HPDE6-E6E7 (cell line): ENCODE data around the gene CCDC12.
A peak's percentile ranks its signal among the peaks of the same experiment; 100 is the strongest.
"Not testable (repeated sequence)": the region's sequence is repeated elsewhere in the genome, so short reads cannot be mapped to it uniquely, and the experiment has no call there.

ENCODE experiments used
- DNase-seq: peaks from one replicate; pipeline ENCODE4 v3.0.0; 2011; ENCODE audit warnings: missing footprints; ENCODE audit errors: extremely low spot score

The CCDC12 gene

DNA sequence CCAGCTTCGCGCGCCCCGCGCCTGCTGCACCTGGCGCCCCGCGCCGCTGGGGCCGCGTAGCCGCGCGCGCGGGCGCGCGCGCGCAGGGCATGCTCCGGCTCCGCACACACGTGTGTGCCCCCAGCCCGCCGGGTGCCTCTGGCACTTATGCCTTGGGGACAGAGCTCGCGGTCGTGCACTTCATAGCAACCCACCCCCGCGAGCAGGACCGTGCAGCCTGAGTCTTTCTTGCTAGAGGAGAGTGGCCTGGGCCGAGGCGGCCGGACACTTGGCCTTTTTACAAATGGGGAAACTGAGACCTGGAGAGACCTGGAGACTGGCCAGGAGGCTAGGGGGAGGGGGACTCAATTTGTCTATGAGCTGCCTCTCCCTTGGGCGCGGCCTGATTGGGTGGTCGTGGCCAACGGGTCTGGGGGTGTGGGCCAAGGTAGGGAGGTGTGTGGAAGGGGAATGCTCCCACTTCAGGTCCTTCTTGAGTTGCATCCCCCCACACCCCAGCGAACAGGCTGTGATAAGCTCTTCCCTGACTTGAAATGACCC is 3.5 kb upstream of the CCDC12 start:
- no peak for DNase-seq

DNA sequence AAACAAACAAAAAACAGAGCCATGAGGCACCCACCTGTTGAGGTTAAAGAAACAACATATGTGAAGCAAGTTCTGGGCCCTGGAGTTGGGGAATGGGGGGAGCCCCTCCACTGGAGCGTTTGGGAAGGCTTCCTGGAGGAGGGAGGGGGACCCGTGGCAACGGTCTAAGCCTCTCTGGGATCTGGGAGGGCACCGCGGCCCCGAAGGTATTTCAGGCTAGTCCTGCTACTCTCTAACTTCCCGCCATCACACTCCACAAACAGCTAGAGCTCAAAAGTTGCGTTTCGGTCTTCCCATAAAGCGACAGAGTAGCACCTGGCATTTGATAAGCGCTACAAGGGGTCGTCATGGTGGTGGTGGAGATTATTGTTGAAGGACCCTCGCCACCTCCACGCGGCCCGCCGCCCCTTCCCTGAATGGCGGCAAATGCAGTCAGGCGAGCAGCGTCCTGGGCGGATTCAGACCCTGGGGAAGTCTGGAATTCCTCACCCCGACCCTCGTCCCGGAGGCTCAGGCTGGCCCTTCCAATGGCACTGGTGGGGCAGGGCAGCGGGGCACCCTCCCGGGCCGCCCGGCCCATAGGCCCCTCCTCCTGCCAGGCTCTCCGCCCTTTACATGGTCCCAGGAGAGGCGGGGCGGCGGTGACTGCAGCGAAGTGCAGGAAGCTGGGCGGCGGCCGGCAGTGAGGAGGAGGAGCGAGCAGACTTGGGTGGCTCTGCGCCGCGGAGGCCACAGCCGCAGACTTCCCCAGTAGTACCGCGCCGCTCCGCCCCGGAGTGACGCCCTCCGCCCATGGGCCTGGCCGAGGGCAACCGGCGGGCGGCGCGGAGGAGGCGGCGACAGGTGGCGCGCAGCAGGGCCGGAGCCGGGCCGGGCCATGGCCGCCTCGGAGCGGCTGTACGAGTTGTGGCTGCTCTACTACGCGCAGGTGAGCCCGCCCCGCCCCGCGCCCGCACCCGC is 2.7 kb upstream of the CCDC12 start, which contains the start of gene NBEAL2:
TSS of gene NBEAL2 (plus strand) at position 682 of the 960 bp plus-strand sequence. CDS start at position 878, 196 bp downstream.
- DNase-seq: peak; percentile 38

DNA sequence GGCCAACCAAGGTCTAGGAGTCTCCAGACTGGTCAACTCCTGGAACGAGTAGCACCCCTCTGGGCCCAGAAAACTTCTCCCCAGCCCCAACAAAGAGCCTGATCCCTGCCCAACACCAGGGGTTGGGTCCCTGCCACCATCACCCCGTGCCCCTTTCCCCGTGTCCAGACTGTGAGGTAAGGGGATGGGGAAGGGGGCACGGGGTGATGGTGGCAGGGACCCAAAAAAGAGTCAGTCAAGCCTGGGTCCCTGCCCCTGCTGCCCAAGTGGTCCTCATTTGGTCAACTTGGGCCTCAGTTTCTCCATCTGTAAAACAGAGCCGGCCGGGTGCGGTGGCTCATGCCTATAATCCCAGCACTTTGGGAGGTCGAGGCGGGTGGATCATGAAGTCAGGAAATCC is 1.8 kb upstream of the CCDC12 start:
- DNase-seq: no peak

DNA sequence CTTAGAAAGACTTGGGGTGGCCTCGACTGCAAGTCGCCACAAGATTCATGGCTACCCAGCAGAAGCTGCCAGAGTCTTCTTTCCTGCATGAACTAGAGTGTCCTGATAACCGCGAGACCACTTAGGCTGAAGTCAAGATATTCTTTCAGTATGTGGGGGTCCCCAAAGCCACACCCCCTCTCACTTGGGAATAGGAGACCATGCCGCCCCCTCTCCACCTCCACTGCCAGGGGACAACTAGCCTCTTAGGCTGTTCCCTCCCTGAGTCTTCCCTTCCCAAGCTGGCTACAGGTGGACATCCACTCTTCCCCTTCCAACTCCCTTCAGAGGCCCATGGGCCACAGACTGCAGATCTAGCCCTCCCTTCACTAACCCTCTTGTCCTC is 1.3 kb upstream of the CCDC12 start:
- no peak for DNase-seq

DNA sequence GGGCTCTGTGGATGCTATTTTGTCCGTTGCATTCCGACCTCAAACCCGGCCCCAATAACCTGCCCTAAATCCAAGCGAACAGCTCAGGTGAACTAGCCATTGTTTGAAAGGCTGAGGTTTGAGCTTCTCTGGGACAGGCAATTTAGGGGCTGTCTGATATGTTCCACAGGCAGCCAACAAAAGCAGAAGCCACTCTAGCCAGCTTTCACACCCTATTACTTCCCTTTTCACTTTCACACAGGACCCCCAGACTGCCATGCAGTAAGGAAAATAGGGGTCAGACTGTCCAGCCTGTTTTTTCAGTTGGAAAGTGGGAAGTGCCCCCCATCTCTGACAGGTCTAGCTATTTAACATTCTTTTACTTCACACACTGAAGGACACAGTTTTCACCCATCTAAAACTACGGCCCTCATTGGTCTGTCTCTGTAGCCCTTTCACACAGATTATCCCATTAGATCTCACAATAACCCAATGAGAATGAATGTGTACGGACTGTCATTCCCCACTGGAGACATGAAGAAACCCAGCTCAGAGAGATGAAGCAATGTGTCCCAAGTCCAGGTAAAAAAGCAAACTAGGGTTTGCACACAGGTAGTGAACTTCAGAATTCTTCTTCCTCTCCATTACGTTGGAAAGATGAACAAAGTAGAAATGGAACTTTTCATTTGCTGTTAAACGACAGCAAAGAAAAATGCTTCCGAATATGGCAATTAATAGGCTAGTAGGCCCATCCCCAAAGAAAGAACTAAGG is 1.9 kb downstream of the CCDC12 start:
- no peak for DNase-seq

DNA sequence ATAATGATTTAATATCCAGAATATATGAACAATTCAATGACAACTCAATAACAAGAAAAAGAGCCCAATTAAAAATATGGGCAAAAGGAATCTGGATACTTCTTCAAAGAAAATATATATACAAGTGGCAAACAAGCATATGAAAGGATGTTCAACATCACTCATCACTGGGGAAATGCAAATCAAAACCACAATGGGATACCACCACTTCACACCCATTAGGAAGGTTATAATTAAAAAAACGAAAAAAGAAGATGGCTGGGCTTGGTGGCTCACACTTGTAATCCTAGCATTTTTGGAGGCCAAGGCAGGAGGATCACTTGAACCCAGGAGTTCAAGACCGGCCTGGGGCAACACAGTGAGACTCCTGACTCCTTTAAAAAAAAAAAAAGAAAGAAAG is 4.1 kb downstream of the CCDC12 start:
- DNase-seq: no peak

DNA sequence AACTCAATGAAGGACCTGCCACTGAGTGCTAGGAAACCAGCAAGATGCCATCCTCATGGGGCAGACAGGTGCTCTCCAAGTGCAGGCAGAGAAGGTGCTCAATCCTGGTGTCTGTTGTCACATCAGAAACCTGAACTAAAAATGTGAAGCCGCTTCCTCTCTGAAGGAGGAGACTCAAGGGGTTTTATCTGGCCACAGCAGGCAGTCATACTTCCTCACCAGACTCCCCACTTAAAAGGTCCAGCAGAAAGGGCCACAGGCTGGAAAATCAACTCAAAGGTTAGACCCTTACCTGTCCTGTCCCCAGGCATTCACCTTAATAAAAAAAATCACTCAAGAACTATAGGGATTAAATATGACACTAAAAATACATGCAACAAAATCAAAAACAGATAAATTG is 4.8 kb downstream of the CCDC12 start:
- no peak for DNase-seq

DNA sequence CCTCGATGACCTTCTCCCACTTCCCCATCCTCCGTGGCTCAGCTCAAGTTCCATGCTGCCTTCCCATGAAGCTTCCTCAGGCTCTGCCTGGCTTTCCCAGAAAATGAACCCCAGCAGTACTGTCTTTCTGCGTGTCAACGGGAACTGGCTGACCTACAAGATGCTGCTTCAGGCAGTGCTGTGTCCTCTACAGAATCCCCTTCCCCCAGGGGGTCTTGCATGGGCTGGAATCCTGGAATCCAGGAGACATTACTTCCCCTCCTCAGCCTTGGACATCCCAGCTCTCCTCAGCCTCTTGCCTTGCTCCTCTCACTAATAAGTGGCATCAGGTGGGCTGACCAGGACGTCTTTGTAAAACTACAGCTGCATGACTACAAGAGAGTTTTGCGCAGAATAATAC is 5.4 kb downstream of the CCDC12 start:
- DNase-seq: no peak

DNA sequence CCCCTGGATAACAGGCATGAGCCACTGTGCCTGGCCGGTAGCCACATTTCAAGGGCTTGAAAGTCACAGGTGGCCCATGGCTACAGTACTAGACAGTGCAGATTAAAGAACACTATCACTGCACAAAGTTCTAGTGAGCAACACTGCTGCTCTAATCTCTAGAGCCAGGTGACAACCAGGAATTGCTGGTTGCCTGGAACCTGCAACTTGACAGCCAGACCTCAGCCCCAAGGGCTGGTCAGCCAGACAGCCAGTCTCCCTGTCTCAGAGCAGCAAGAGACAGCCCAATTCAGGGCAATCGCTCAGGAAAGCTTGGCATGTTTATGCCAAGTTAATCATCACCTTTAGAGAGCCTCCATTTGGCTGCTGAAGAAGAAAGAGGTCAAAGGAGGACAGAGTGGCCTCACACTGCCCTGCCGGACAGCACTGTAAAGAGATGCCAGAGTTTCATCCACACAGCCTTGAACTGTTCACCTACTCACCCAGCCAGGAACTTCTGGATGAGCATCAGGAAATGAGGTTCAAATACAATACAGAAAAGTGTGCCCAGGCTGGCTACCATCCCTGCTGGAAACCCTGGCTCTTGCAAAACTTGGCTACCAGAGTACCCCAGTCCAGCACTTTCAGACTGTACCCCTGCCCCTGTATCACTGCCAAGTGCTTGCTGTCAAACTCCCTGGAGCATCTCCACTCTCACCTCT is 6.0 kb downstream of the CCDC12 start:
- no peak for DNase-seq

DNA sequence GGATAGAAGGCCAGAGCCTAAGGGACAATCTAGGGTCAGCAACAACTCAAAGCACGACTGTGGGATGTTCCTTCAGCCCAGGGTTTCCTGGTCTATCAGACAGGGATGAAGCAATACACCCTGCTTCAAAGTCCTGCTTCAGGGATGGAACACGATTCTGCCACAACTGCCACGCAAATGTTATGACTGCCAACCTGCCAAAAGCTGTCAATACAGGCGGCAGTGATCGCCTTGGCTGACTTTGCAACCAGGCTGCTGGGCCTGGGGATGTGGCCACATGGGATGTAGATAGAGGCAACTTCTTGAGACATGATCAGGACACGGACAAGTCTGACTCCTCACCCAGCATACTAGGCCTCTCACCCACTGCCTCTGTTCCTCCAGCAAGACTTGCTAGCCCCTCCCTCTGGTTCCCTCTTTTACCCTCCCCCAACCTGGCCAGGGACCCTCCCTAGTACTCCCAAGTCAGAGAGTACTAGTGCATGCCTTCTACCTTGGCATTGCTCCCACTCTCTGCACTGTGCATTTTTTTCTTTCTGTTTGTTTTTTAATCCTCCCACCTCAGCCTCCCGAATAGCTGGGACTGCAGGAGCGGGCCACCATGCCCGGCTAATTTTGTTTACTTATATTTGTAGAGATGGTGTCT is 7.6 kb downstream of the CCDC12 start:
- no peak for DNase-seq

DNA sequence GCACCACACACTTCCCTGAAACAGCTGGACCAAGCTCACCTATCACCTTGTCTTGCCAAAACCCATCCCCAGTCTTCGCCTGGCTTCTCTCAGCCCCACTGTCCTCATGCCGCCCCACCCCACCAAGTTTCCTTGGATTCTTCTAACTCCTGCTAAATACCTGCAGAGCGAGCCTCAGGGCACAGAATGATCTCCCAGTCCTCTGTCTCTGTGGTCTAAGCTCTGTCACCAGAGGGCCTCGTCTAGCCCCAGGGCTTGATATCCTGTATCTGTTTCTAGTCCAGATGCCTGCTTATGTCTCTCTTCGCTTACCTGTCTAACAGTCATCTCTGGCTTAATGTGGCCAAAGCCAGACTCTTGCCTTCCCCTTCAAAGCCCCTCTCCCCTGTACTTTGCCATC is 9.7 kb downstream of the CCDC12 start:
- DNase-seq: no peak

DNA sequence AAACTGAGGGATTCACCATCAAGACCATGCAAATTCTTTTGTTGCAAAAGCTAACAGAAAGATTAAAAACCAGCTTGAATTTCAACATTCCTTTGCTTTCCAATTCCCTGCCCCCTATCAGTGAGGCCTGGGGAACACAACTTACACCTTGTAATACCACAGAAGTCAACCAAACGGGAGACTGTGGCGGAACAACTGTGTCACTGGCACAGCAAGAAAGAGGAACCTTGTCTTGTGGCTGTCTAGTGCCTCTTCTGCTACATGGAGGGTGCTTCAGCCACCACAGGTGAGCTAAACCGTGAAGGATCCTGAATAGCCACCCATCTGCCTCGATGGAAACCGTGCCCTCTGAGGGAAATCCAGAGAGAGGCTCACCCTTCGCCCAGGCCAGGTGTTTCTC is 11.4 kb downstream of the CCDC12 start:
- DNase-seq: no peak

DNA sequence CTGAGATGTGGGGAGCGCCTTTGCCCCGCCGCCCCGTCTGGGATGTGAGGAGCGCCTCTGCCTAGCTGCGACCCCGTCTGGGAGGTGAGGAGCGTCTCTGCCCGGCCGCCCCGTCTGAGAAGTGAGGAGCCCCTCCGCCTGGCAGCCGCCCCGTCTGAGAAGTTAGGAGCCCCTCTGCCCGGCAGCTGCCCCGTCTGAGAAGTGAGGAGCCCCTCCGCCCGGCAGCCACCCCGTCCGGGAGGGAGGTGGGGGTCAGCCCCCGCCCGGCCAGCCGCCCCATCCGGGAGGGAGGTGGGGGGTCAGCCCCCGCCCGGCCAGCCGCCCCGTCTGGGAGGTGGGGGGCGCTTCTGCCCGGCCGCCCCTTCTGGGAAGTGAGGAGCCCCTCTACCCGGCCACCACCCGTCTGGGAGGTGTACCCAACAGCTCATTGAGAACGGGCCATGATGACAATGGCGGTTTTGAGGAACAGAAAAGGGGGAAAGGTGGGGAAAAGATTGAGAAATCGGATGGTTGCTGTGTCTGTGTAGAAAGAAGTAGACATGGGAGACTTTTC is 12.4 kb downstream of the CCDC12 start:
- not testable (repeated sequence) for DNase-seq

DNA sequence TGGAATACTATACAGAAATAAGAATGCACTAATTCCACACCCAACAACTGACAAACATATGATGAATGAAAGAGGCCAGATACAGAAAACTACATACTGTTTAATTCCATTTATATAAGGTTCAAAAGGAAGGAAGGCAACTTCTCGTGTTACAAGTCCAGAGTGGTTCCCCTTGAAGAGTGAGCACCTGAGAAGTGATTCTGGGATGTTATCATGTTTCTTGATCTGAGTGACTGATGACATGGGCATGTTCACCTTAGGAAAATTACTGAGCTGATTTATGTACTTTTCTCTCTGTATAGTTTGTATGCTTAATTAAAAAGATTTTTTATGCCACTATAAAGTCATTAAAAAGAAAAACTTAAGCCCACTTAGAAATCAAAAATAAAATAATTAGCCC is 13.6 kb downstream of the CCDC12 start:
- no peak for DNase-seq

DNA sequence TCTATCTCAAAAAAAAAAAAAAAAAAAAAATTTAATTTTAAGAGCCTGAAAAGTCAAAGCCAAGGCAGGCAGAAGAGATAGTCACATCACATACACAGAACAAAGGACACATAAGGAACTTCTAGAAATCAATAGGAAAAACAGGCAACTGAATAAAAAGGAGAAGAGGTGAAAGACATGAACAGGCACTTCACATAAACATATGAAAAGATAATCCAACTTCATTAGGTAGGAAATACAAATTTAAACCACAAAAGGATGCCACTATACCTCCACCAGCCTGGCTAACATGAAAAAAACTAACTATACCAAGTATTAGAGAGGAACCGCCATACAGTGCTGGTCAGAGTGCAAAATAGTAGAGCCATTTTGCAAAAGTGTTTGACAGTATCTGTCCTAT is 14.1 kb downstream of the CCDC12 start:
- DNase-seq: no peak

DNA sequence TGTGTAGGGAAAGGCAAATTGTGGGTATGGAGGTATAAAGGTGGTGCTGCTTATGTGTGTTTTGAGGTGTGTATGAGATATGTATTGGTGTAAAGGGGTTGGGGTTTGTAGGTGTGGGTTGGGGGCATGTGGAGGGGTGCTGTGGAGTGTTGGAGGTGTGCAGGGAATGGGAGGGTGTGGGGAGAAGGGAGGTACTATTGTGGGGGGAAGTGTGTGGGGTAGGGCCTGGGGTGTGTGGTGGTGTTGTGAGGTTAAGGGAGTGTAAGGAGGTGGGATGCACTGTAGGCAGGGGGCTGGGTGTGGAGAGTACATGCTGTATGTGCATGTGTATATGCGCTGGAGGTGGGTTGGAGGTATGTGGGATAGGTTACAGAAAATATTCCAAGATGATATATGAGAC is 15.7 kb downstream of the CCDC12 start:
- no peak for DNase-seq

DNA sequence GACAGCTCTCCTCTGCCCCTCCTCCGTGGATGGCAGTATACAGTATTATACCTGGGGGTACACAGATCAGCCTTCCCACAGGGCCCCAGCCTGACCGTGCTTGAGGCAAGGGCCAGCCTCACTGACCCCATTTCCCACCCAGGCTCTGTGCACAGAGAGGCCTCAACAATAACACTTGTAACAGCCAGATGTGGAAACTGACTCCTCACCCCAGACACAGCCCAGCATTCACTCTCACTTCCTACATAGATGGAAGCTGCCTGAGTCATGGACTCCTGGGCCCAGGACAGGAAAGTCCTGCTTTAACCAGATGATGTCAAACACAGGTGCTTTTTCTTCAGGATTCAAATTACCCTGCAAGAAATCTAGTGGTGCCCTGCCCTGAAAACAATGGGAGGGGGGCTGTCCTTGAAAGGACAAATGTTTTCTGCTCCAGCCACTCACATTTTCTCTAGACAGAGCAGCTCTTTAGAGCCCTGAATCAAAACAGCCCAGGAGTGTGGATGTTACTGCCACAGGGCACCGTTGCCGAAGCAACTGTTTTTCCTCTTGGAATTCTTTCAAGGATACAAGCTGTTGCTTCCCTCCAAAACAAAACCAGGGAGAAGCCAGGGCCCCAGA is 16.4 kb downstream of the CCDC12 start:
- DNase-seq: peak; percentile 64

DNA sequence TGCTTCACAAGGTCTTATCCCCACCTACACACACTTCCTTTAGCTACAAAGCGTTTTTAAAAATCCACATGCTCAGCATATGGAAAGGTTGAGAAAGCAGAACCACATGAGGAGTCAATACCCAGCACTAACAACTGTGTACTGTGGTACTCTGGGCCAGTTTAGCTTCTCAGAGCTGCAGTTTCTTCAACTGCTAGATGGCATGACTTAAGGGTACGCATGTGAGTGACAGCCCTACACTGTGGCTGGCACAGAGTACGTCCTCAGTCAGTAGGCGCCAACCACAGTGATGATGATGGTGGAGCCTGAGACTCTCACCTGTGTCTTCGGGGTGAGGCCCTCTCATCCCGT is 17.4 kb downstream of the CCDC12 start:
- no peak for DNase-seq

DNA sequence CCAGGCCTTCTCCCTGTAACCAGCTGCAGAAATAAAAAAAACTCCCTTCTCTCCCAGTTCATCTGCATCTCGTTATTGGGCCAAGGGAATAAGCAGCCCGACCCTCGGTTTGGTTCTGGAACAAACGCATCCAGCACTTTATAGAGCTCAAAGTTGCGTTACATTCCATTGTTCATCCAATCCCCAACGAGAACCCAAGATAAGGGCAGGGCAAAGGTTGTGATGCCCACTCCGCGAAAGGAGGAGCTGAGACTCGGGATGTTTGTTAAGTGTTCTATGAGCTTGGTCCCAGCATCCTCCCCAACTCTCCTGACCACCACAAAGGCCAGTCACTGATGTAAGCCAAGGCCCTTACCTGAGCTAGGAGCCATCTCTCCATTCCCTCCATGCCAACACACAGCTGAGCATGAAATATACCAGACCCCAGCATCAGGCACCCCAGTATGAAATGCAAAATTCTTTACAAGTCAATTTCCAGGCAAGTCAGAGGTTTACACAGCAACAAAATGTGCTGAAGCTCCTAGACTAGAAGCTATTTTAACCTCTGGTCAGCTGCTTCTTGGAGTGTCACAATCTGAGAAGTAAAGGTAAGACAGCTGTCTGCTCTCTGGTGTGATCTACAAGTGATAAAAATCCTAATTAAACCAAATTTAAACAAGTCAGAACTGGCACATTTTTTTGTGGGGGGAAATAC is 17.9 kb downstream of the CCDC12 start:
- no peak for DNase-seq
